GM12891 (cell line): Measurements from ENCODE around the gene TCP11X1.
"Not testable (repeated sequence)": the region's sequence is repeated elsewhere in the genome, so short reads cannot be mapped to it uniquely, and the experiment has no call there.

ENCODE experiments used
- POLR2A ChIP-seq: IDR thresholded peaks from 2 replicates; pipeline ENCODE4 v1.6.1; 2011; ENCODE audit warnings: low read depth, low read length, control low read depth
- POLR2AphosphoS5 ChIP-seq: IDR thresholded peaks from 2 replicates; pipeline ENCODE4 v1.6.1; 2011; ENCODE audit warnings: low read depth, low read length, control low read depth
- TAF1 ChIP-seq: IDR thresholded peaks from 2 replicates; pipeline ENCODE4 v1.6.1; 2011; ENCODE audit warnings: low read depth, low read length, control low read depth

GRCh38 chrX:102207940-102208339, 7.2 kb upstream of the TCP11X1 start:
- TF ChIP-seq POLR2A, POLR2AphosphoS5, TAF1: not testable (repeated sequence)
